SK-N-SH treated with all-trans-retinoic acid at 6 μM for 48 hours (cell line): ENCODE results near the gene DIPK2A.

Experiments used
- BACH2 ChIP-seq: fragments of 250-450 bp; sonication (Bioruptor Pico); IDR thresholded peaks from 2 replicates; pipeline ENCODE4 v1.9.0; 2021; ENCODE audit warnings: mild to moderate bottlenecking, borderline replicate concordance
- ZC3H10 ChIP-seq: fragments of 250-450 bp; sonication (Bioruptor Pico); IDR thresholded peaks from 2 replicates; pipeline ENCODE4 v1.5.1; 2021; ENCODE audit warnings: mild to moderate bottlenecking, moderate library complexity

GRCh38 chr3:143955113-143955512 is 16.5 kb upstream of the DIPK2A start:
- TF ChIP-seq ZC3H10 (CRISPR knock-in tag), result no peak
- TF ChIP-seq BACH2, result no peak
